T-helper 2 cell treated with Interferon-gamma antibody and Interleukin-4, amounts not matched to agents 5 μg/mL and 100 μg/mL, for 36 hours (primary cell): Measurements from ENCODE around the gene PC.
"Not testable (repeated sequence)": the region's sequence is repeated elsewhere in the genome, so short reads cannot be mapped to it uniquely, and the experiment has no call there.

Source experiments
- DNase-seq: peaks from one replicate; pipeline ENCODE4 v3.0.0; 2021; ENCODE audit warnings: low spot score
- H3K27ac Mint-ChIP-seq: one replicate; pipeline ENCODE4 v1.8.0; 2021; ENCODE audit warnings: mild to moderate bottlenecking, mixed read lengths
- H3K27me3 Mint-ChIP-seq: one replicate; pipeline ENCODE4 v1.8.0; 2021; ENCODE audit warnings: low read depth, mixed read lengths
- H3K36me3 Mint-ChIP-seq: one replicate; pipeline ENCODE4 v1.8.0; 2021; ENCODE audit warnings: low read depth, mixed read lengths
- H3K4me1 Mint-ChIP-seq: one replicate; pipeline ENCODE4 v1.8.0; 2021; ENCODE audit warnings: low read depth, mixed read lengths
- H3K4me3 Mint-ChIP-seq: one replicate; pipeline ENCODE4 v1.8.0; 2022; ENCODE audit warnings: mild to moderate bottlenecking, moderate library complexity, mixed read lengths
- H3K9me3 Mint-ChIP-seq: one replicate; pipeline ENCODE4 v1.8.0; 2021; ENCODE audit warnings: mixed read lengths

The PC gene

GRCh38 chr11:66958232-66958955 lies at the start of gene PC:
TSS of gene PC (minus strand) at chr11:66958383. CDS start at chr11:66872159, 86,224 bp downstream.
- Mint-ChIP-seq H3K4me3 (peak within 1 kb of the TSS; percentile 85), H3K27ac (peak within 1 kb of the TSS; percentile 93), H3K36me3 (no peaks in the 10 kb centered on the region), H3K27me3 (no peaks in the 10 kb centered on the region), H3K9me3 (no peaks in the 10 kb centered on the region), H3K4me1 (peaks cover 17% of the 10 kb centered on the region)
- peak; percentile 98 for DNase-seq

GRCh38 chr11:67007126-67007525 lies 48.9 kb upstream of the PC start:
- Mint-ChIP-seq H3K9me3 (no peaks in the 10 kb centered on the region), H3K27ac (no peak overlapping the region), H3K36me3 (no peaks in the 10 kb centered on the region), H3K4me1 (peaks cover 2% of the 10 kb centered on the region), H3K4me3 (no peak overlapping the region), H3K27me3 (no peaks in the 10 kb centered on the region)
- no peak for DNase-seq

GRCh38 chr11:67006029-67006884 lies 48.1 kb upstream of the PC start:
- DNase-seq: no peak
- H3K4me1 Mint-ChIP-seq: peaks cover 2% of the 10 kb centered on the region
- H3K27ac Mint-ChIP-seq: no peak overlapping the region
- no peaks in the 10 kb centered on the region for H3K27me3 Mint-ChIP-seq
- no peaks in the 10 kb centered on the region for H3K36me3 Mint-ChIP-seq
- H3K4me3 Mint-ChIP-seq: no peak overlapping the region
- H3K9me3 Mint-ChIP-seq: no peaks in the 10 kb centered on the region

GRCh38 chr11:67005200-67005599 lies 47.0 kb upstream of the PC start:
- not testable (repeated sequence) for H3K36me3 Mint-ChIP-seq, H3K27me3 Mint-ChIP-seq, H3K4me3 Mint-ChIP-seq, H3K27ac Mint-ChIP-seq, H3K9me3 Mint-ChIP-seq, DNase-seq, H3K4me1 Mint-ChIP-seq

GRCh38 chr11:67002921-67003411 lies 44.8 kb upstream of the PC start:
- H3K36me3 Mint-ChIP-seq: no peaks in the 10 kb centered on the region
- no peak overlapping the region for H3K4me3 Mint-ChIP-seq
- H3K27ac Mint-ChIP-seq: no peak overlapping the region
- no peak for DNase-seq
- no peaks in the 10 kb centered on the region for H3K9me3 Mint-ChIP-seq
- H3K27me3 Mint-ChIP-seq: no peaks in the 10 kb centered on the region
- H3K4me1 Mint-ChIP-seq: peaks cover 2% of the 10 kb centered on the region

GRCh38 chr11:67002297-67002913 lies 44.2 kb upstream of the PC start:
- no peak for DNase-seq
- Mint-ChIP-seq H3K9me3 (no peaks in the 10 kb centered on the region), H3K4me1 (peaks cover 2% of the 10 kb centered on the region), H3K27ac (no peak overlapping the region), H3K27me3 (no peaks in the 10 kb centered on the region), H3K36me3 (no peaks in the 10 kb centered on the region), H3K4me3 (no peak overlapping the region)

GRCh38 chr11:67001332-67001731 lies 43.1 kb upstream of the PC start:
- H3K4me1 Mint-ChIP-seq: peaks cover 1% of the 10 kb centered on the region
- H3K27ac Mint-ChIP-seq: no peak overlapping the region
- no peaks in the 10 kb centered on the region for H3K27me3 Mint-ChIP-seq
- no peak overlapping the region for H3K4me3 Mint-ChIP-seq
- H3K9me3 Mint-ChIP-seq: no peaks in the 10 kb centered on the region
- no peak for DNase-seq
- no peaks in the 10 kb centered on the region for H3K36me3 Mint-ChIP-seq

- no peaks in the 10 kb centered on the region for H3K27me3 Mint-ChIP-seq
- DNase-seq: no peak
- H3K4me3 Mint-ChIP-seq: no peak overlapping the region
- no peaks in the 10 kb centered on the region for H3K9me3 Mint-ChIP-seq
- no peak overlapping the region for H3K27ac Mint-ChIP-seq
- H3K36me3 Mint-ChIP-seq: no peaks in the 10 kb centered on the region
- H3K4me1 Mint-ChIP-seq: no peaks in the 10 kb centered on the region
These were observed 41.4 kb upstream of the PC start for GRCh38 chr11:66999555-66999954.

- no peak for DNase-seq
These were observed 38.6 kb upstream of the PC start for GRCh38 chr11:66996609-66997273.

GRCh38 chr11:66992041-66992440 lies 33.9 kb upstream of the PC start:
- no peaks in the 10 kb centered on the region for H3K36me3 Mint-ChIP-seq
- no peak for DNase-seq
- no peak overlapping the region for H3K27ac Mint-ChIP-seq
- H3K4me3 Mint-ChIP-seq: no peak overlapping the region
- no peaks in the 10 kb centered on the region for H3K9me3 Mint-ChIP-seq
- H3K4me1 Mint-ChIP-seq: no peaks in the 10 kb centered on the region
- H3K27me3 Mint-ChIP-seq: peaks cover 3% of the 10 kb centered on the region

More at GRCh38 chr11:66996609-66997273, 38.6 kb upstream of the PC start:
- H3K4me3 Mint-ChIP-seq: no peak overlapping the region
- H3K4me1 Mint-ChIP-seq: no peaks in the 10 kb centered on the region
- no peaks in the 10 kb centered on the region for H3K36me3 Mint-ChIP-seq
- no peak overlapping the region for H3K27ac Mint-ChIP-seq
- no peaks in the 10 kb centered on the region for H3K9me3 Mint-ChIP-seq
- peaks cover 3% of the 10 kb centered on the region for H3K27me3 Mint-ChIP-seq

- not testable (repeated sequence) for H3K4me1 Mint-ChIP-seq, H3K9me3 Mint-ChIP-seq, H3K27me3 Mint-ChIP-seq, DNase-seq, H3K27ac Mint-ChIP-seq, H3K4me3 Mint-ChIP-seq, H3K36me3 Mint-ChIP-seq
These were observed 31.2 kb upstream of the PC start for GRCh38 chr11:66989360-66989759.

- H3K4me1 Mint-ChIP-seq, H3K36me3 Mint-ChIP-seq, H3K4me3 Mint-ChIP-seq, H3K27ac Mint-ChIP-seq, H3K27me3 Mint-ChIP-seq, H3K9me3 Mint-ChIP-seq, DNase-seq: not testable (repeated sequence)
These were observed 30.6 kb upstream of the PC start for GRCh38 chr11:66988741-66989140.

- H3K9me3 Mint-ChIP-seq: no peaks in the 10 kb centered on the region
- H3K27me3 Mint-ChIP-seq: peaks cover 3% of the 10 kb centered on the region
- no peaks in the 10 kb centered on the region for H3K4me1 Mint-ChIP-seq
- no peak overlapping the region for H3K4me3 Mint-ChIP-seq
- H3K27ac Mint-ChIP-seq: no peak overlapping the region
- DNase-seq: no peak
- no peaks in the 10 kb centered on the region for H3K36me3 Mint-ChIP-seq
These were observed 29.9 kb upstream of the PC start for GRCh38 chr11:66987924-66988637.
